GM12864 (cell line): ENCODE data around the gene IRF2.

Source experiments
- DNase-seq: peaks from one replicate; pipeline ENCODE4 v3.0.0-alpha.2; 2011; ENCODE audit warnings: low read depth
- H3K4me3 ChIP-seq: 2 replicates; pipeline ENCODE4 v1.5.1; 2011; ENCODE audit warnings: mild to moderate bottlenecking, low read depth, low read length, control low read depth
- TF ChIP-seq, protein P1 (sequence below): IDR thresholded peaks from 2 replicates; pipeline ENCODE4 v1.5.1; 2011; ENCODE audit warnings: low read depth, mild to moderate bottlenecking, moderate library complexity, low read length, control low read depth, inconsistent platforms; ENCODE audit errors: missing control alignments

Gene IRF2

GRCh38 chr4:184474263-184475095, at the start of gene IRF2:
TSS of gene IRF2 (minus strand) at chr4:184474550. CDS start at chr4:184429064, 45,486 bp downstream.
- DNase-seq: peak; percentile 95
- TF ChIP-seq, protein P1, sequence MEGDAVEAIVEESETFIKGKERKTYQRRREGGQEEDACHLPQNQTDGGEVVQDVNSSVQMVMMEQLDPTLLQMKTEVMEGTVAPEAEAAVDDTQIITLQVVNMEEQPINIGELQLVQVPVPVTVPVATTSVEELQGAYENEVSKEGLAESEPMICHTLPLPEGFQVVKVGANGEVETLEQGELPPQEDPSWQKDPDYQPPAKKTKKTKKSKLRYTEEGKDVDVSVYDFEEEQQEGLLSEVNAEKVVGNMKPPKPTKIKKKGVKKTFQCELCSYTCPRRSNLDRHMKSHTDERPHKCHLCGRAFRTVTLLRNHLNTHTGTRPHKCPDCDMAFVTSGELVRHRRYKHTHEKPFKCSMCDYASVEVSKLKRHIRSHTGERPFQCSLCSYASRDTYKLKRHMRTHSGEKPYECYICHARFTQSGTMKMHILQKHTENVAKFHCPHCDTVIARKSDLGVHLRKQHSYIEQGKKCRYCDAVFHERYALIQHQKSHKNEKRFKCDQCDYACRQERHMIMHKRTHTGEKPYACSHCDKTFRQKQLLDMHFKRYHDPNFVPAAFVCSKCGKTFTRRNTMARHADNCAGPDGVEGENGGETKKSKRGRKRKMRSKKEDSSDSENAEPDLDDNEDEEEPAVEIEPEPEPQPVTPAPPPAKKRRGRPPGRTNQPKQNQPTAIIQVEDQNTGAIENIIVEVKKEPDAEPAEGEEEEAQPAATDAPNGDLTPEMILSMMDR: no peak
- peak within 1 kb of the TSS; percentile 84 for H3K4me3 ChIP-seq

DNA sequence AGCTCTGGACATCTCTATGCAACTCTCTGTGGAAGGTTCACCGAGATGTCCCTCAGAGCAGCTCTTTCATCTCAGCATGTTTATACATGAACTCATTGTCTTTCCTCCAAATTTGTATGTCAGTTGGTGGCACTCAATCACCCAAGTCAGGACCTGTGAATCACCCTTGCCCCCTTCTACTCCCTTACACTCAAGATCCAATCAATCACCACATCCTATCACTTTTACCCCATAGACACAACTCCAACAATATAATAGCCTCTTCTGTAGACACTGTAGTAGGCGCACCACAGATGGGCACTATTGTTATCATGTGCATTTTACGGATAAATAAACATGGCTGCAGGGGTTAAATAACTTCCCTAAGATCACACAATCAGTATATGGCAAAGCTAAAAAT, 41.3 kb upstream of the IRF2 start:
- TF ChIP-seq, protein P1: no peak
- no peak overlapping the region for H3K4me3 ChIP-seq
- no peak for DNase-seq

- H3K4me3 ChIP-seq: no peak overlapping the region; the same call in 1 of the 2 replicates
- TF ChIP-seq, protein P1: no peak
- DNase-seq: peak; percentile 95
Measured at GRCh38 chr4:184514121-184514988, 40.0 kb upstream of the IRF2 start.

GRCh38 chr4:184513802-184514120, 39.4 kb upstream of the IRF2 start:
- no peak for DNase-seq
- TF ChIP-seq, protein P1: no peak

GRCh38 chr4:184511156-184511555, 36.8 kb upstream of the IRF2 start:
- no peak for DNase-seq
- no peak overlapping the region for H3K4me3 ChIP-seq
- TF ChIP-seq, protein P1: no peak

More at GRCh38 chr4:184513802-184514120, 39.4 kb upstream of the IRF2 start:
- no peak overlapping the region for H3K4me3 ChIP-seq

DNA sequence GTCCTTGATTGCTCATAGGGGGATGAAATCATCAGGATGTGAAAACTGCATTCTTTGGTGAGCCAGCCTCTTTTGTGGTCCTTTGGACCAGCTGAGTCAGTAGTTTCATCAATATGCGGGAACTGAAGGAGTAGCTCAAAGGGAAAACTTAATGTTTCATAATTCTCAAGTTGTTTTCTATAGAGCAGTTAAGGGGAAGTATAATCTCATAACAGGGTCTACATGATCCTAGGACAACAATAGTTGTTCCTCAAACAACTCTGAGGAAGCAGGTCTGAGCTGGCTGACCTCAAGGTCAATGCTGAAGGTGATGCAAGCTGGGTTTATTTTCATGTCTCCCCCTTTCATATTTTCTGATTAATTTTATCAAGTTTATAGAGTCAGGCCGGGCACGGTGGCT, 36.1 kb upstream of the IRF2 start:
- TF ChIP-seq, protein P1: no peak
- H3K4me3 ChIP-seq: no peak overlapping the region
- no peak for DNase-seq
